Dedifferentiated amniotic fluid mesenchymal stem cell (primary cell): ENCODE results near the gene NUP62.

ENCODE experiments used
- DNase-seq: peaks from one replicate; pipeline ENCODE4 v3.0.0-alpha.2; 2016; ENCODE audit errors: extremely low spot score

NUP62 gene

GRCh38 chr19:49866933-49867782 lies 62.1 kb downstream of the NUP62 start, which contains the start of gene PNKP:
Gene PNKP, minus strand, starts transcription at chr19:49867576. Its CDS starts 372 bp downstream, at chr19:49867204.
- DNase-seq, result peak; percentile 63

GRCh38 chr19:49864890-49865289 lies 64.4 kb downstream of the NUP62 start:
- no peak for DNase-seq

GRCh38 chr19:49863935-49864320 lies 65.4 kb downstream of the NUP62 start:
- no peak for DNase-seq

GRCh38 chr19:49863254-49863934 lies 65.9 kb downstream of the NUP62 start:
- no peak for DNase-seq

DNA sequence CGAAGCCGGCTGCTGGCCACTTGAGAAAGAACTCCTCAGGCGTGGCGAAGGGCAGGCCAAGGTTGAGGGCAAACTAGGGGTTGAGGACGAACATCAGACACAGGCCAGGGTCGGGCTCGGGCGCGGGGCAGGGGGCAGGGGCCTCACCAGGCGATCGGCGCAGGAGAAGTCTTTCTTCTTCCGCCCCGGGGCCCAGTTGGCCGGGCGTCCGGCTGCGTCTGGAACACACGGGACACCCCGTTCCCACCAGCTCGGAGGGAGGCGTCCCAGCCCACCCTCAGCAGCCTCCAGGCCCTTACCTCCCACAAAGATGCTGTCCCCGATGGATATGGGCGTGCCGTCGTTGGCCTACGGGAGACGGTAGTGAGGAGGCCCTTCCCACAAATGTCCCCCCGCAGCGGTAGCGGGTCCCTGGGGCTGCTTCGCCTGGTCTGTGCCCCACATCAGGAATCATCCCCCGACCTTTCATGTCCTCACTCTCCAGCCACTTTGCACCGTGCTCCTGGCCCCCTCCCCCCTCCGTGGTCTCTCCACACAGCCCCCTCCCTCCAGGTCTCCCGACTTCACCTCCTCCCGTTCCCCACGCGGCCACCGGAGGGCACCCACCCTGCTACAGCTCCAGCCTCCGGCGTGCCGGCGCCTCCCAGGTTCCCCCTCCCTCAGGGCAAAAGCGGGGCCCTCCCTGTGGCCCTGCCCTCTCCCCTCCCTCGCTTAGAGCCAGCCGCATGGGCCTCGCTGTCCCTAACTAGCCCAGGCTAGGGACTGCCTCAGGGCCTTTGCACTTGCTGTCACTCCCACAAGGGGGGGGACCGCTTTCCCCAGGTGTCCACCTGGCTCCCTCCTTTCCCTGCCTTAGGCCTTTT lies 66.7 kb downstream of the NUP62 start:
- DNase-seq, result no peak

- DNase-seq, result no peak
Measured at GRCh38 chr19:49861541-49862378, 67.5 kb downstream of the NUP62 start.

DNA sequence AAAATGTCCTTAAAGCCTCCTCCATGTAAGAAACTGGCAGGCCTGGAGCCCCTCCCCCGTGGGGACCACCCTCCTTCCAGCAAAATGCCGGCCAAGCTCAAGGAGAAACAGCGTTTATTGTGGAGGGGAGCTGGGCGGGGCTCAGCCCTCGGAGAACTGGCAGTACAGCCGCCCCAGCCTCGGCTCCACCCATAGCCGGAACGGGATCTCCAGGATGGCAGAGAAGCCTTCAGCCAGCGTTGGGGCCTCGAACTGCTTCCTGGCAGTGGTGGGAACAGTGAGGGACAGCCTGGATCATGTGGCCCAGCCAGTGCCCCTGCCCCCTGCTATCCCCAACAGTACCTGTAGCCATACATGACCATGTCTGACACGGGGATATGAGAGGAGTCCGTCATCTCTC lies 68.2 kb downstream of the NUP62 start:
- DNase-seq, result no peak

- no peak for DNase-seq
Measured at GRCh38 chr19:49860336-49861102, 68.8 kb downstream of the NUP62 start.

- no peak for DNase-seq
Measured at GRCh38 chr19:49859682-49860335, 69.5 kb downstream of the NUP62 start.

DNA sequence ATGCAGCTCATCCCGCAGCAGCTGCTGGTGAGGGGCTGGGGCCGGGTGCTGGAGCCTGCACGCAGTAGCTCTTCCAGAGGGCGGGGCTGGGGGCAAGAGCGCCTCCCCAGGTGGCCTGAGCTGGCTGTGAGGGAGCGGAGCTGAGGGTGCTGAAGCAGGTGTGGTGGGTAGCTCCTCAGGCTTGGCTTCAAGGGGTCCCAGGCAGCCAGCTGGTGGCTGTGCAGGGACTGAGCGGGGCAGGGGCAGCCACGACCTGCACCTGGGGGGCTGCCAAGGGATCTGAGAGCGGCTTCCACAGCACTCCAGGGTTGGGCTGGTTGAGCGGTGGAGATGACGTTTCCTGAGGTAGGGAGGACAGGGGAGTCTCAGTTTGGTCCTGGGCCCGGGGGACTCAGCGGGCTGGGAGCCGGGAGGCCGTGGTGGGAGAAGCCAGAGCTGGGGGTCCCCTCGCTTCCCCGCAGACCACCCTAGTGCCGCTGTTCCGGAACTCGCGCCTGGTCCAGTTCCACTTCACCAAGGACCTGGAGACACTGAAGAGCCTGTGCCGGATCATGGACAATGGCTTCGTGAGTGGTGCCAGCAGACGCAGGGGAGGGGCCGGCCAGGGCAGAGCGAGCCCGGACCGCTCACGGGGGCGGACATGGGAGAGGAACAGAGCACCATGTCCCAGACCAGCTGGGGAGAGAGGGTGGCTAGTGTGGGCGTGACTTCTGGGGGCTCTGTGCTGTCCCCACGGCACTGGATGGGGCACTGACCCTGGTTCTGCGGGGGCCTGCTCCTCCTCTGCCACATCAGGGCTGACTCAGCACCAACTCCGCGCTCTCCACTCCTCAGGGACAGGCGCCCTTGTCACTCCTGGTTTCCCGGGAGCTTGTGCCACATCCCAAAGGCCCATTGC lies 71.0 kb downstream of the NUP62 start:
- no peak for DNase-seq

GRCh38 chr19:49857838-49858087 lies 71.5 kb downstream of the NUP62 start:
- no peak for DNase-seq

DNA sequence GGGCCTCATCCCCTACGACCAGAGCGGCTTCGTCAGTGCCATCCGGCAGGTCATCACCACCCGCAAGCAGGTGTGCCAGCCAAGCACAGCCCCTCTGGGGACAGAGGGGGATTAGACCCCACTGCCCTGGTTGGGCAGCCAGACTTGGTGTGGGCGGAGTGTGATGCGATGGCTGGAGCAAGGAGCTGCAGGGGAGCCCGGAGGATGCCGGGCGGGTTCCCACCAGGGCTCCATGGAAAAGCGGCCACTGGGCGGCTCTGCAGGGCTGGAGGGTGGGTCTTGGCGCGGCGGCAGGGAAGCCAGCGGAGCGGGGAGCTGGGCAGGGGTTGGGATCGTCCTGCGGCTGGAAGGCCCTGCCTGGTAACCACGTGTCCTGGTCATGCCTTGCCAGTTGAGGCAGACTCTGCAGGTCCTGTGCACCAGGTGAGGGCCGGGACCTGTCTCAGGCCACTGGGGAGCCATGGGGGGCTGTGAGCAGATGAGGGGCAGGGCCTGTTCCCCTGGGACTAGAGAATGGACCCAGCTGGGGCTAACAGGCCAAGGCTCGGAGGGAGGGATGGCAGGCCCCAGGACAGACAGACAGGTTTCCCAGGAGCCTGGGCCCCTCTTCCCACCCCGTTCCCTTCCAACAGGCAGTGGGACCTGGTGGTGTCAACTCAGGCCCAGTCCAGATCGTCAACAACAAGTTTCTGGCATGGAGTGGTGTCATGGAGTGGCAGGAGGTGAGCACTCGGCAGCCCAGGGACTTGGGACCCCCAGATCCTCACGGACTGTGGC lies 72.1 kb downstream of the NUP62 start:
- DNase-seq, result no peak
